ENCODE measurements around the gene SPIRE1. TPM values are rescaled to one million over a fixed set of nuclear protein-coding genes. Genes with fewer than 3 reads are reported as not detected.

The SPIRE1 gene
- total RNA-seq, 1 experiment from 2014 or later = 16.6 TPM

GRCh38 chr18:12431561-12431960 lies 226.3 kb downstream of the SPIRE1 start:
- Histone ChIP-seq H3K27me3 (ENCODE audit: insufficient read depth, low read length) (no peaks in the 10 kb centered on the region), H2BK15ac (ENCODE audit: low read depth, low read length) (no peak overlapping the region), H3K4ac (ENCODE audit: low read depth, low read length) (no peak overlapping the region), H2BK5ac (ENCODE audit: insufficient read length, low read length) (no peak overlapping the region), H3K79me2 (ENCODE audit: insufficient read depth, low read length) (no peaks in the 10 kb centered on the region), H3K18ac (ENCODE audit: insufficient read length, low read depth, low read length) (no peak overlapping the region), H2AFZ (ENCODE audit: low read length) (no peak overlapping the region), H3K9ac (ENCODE audit: extremely low read depth, insufficient read length, low read length) (no peak overlapping the region), H2BK120ac (ENCODE audit: low read depth, low read length, poor library complexity, severe bottlenecking) (no peak overlapping the region), H4K8ac (replicated peaks; ENCODE audit: insufficient read length, low read depth, low read length) (no peak overlapping the region), H2BK20ac (ENCODE audit: low read depth, low read length, poor library complexity, severe bottlenecking) (no peak overlapping the region), H3T11ph (ENCODE audit: low read length) (no peak overlapping the region), H3K79me1 (ENCODE audit: insufficient read depth, low read depth, low read length, poor library complexity, severe bottlenecking) (no peaks in the 10 kb centered on the region), H3K14ac (ENCODE audit: insufficient read depth, low read length) (no peak overlapping the region), H2AK5ac (ENCODE audit: insufficient read length, low read length) (no peak overlapping the region), H3K4me2 (ENCODE audit: insufficient read depth, insufficient read length, low read length) (no peak overlapping the region), H3K27ac (ENCODE audit: insufficient read length, low read depth, low read length) (no peak overlapping the region), H4K20me1 (ENCODE audit: control insufficient read depth, insufficient read depth, insufficient read length) (no peaks in the 10 kb centered on the region), H3K4me1 (ENCODE audit: insufficient read depth, low read length) (no peaks in the 10 kb centered on the region), H3K23ac (ENCODE audit: insufficient read length, low read depth, low read length) (no peak overlapping the region), H3K56ac (ENCODE audit: insufficient read length, low read depth, low read length) (no peak overlapping the region), H4K5ac (ENCODE audit: insufficient read length, low read depth, low read length) (no peak overlapping the region), H3K23me2 (ENCODE audit: insufficient read length, low read depth, low read length, poor library complexity, severe bottlenecking) (no peaks in the 10 kb centered on the region), H4K91ac (ENCODE audit: insufficient read length, low read depth, low read length) (no peak overlapping the region), H2BK12ac (ENCODE audit: insufficient read length, low read depth, low read length) (no peak overlapping the region), H3K9me3 (ENCODE audit: control insufficient read depth, low read depth, low read length) (peaks cover 14% of the 10 kb centered on the region)
- WGBS (ENCODE audit: extremely low coverage, insufficient read length, low lambda C conversion rate) = no CpG with 5 or more reads among the region's 16 CpGs
- Mint-ChIP-seq H3K4me3 (no peak overlapping the region), H3K27ac (no peak overlapping the region), H3K27me3 (ENCODE audit: low read depth) (no peaks in the 10 kb centered on the region), H3K9me3 (no peaks in the 10 kb centered on the region; a peak in 1 of 5 replicates), H3K4me1 (peaks cover 8% of the 10 kb centered on the region in 2 experiments), H3K36me3 (ENCODE audit: insufficient read depth in 1 of 3, low read depth in 3 of 3) (peaks cover 9 to 19% (median 18%) of the 10 kb centered on the region in 3 experiments; a peak in 6 of 7 replicates)
- no peak for DNase-seq
- no peak for TF ChIP-seq CTCF (conservative IDR thresholded peaks at IDR 0.05)

Data from H9 (cell line).